Iris pigment epithelial cell (primary cell): ENCODE data around the gene PAX8.

ENCODE experiments used
- DNase-seq: peaks from one replicate; pipeline ENCODE4 v3.0.0-alpha.2; 2011; ENCODE audit warnings: low read depth

The PAX8 gene

DNA sequence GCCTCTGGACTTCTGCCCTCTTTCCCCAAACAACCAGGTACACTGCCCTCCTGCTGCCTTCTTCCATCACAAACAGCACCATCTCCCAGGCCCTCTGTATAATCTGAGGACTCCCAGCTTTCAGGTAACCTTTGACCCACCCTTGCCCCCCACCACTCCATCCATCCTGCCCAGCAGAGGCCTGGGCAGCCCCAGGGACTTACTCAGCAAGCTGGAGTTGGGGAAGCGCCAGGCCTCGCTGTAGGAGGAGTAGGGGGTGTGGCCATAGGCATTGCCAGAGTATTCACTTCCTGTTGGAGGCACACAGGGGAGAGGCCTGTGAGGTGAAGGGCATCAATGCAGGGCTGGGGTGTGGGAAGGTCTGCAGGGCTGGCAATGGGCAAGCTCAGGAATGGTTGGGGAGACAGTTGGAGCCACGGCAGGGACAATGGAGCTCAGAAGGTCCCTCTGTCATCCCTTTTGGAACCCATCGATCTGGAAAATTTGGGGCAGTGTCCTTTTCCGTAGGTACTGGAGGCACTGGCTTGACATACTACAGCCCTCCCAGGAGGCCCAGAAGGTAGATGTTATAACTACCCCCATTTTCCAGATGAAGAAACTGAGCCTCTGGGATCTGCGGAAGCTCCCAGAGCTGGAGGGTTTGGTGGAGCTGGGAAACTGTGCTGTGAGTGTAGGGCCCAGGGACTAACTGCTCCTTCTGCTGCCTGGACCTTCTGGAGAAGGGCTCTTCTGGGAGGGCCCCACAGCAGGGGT is 58.7 kb downstream of the PAX8 start:
- DNase-seq: peak; percentile 53

DNA sequence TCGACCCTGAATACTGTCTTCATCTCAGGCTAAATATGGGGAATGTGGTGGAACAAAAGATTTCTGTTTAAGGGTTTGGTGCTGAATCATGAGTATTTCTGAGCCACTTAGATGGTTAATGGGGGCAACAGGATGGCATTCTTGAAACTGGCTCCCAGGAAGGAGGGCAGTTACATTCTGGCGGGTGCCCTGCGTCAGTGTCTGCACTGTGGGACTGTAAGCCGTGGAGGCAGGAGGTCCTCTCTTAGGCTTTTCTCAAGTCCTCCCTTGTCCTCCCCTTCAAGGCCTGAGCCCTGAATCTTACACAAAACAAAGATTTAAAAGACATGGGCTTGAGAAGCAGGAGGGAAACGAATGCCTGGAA is 59.2 kb downstream of the PAX8 start:
- no peak for DNase-seq

DNA sequence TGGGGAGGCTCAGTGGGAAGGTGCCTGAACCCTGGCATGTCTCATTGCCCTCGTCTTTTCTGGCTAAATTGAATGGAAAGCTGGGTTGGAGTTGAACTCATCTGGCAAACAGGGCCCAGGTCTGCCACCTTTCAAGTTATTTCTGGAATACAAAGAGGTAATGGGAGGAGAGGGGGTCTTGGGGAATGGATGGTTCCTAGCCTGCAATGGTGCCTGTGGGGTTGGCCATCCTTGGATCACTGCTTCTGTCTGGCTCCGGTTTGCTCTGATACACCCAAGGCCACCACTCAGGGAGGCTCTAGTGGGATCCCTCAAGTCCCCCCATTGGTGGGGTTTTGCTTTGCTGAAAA is 59.7 kb downstream of the PAX8 start:
- no peak for DNase-seq

DNA sequence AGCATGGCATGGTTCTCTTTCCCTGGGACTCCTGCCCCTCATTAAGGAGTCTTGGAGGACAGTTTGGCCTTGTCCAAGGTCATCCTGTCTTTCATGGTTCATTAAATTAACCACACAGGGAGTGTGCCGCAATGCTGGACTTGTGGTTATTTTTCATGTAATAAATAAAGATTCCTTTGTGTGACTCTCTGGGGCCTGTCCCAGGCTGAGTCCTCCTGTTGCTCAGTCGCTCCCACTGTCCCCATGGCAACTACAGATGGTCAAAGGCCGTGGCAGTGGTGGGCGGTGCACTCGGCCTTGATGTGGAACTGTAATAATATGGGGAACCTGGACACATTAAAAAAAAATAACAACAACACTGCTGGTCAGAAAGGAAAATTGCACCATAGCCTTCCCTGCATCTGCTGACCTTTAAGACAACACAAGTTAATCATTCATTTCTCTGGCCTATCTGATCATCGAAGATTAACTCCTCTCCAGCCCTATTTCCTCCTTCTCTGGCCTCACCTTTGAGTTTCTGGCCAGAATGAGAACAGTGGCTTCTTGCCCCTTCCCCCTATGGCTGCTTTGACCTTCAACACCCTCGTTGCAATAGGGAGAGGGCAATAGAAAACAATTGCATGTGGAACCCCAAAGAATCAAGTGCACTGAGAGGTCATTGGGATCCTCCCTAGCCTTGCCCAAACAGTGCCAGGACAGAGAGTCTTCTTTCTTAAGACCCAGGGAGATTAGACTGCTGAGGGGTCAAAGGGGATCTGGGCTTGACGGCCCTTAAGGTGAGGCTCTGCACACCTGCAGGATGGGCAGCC is 60.2 kb downstream of the PAX8 start:
- DNase-seq: no peak

DNA sequence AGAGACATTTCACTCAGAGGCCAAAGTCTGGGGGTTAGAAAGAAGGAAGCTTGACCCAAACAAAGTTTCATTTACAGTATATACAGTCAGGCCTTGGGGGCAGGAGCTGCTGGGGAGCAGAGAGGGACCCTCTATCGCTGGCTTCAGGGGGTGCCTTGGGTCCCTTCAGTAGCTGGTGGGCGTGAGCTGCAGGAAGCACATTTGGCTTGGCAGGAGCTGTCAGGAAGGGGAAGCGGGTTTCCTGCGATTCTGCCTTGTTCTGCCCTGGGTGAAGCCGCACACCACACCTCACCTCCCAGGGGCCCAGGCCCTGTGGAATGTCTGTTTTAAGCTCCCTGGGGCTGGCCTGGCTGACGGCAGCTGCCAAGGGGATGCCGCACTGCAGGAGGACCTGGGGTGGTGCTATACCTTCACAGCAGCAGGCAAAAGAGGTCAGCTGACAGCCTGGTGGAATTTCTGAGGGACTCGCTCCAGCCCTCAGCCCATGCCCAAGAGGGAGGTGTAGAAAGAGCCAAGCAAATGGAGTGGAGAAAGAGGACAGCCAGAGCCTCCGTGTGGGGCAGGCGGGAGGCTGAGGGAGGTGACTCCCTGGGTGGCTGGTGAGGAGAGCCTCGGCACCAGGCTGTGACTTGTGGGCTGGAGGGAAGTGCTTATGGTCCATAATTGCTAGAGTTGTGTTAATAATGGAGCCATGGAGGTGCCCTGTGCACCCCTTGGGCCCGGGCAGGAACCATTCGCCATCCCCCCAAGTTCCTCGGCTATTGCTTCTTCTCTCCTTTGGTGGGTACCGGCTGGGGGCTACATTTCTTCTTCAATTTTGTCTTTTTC is 61.1 kb downstream of the PAX8 start:
- peak; percentile 28 for DNase-seq

DNA sequence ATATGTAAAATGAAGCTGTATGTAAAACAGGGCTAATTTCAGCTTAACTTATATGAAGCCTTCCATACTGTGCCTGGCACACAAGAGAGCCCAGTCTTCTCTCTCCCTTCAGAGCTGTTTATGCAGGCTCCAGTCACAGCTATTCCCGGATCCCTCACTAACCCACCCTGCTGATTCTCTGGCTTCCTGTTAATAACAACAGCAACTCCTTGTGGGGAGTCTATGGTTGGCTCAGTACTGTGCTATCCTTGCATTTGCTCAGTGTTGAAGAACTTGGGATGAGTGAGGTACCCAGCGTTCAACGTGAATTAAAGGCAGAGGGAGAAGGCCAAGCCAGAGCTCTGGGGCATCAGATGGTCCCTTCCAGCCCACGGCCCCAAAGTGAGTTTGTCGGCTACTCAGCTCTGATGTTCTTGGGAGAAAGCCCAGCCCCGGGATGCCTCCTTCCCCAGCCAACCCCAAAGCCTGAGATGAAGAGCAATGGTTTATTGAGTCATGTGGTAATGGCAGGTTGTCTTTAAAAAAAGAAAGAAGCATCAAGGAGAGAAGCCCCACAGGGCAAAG is 61.7 kb downstream of the PAX8 start:
- DNase-seq: no peak

DNA sequence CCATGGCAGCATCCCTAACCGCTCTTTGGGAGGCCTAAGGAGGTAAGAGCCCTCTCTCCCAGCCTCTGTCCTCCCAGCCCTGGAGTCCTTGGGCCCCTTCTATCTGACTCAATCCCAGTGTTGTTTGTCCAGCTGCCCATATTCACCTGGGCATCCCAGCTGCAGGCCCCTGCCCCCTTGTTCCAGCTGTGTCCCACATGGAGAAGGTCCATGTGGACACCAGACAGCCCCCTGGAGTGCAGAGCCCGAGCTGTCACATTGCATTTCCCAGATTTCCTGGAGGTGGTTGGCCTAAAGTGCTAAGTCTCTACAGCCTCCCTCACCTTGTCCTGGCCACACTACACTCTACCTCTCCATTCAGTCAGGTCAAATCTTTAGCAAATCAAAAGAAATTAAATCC is 62.4 kb downstream of the PAX8 start:
- DNase-seq: no peak

DNA sequence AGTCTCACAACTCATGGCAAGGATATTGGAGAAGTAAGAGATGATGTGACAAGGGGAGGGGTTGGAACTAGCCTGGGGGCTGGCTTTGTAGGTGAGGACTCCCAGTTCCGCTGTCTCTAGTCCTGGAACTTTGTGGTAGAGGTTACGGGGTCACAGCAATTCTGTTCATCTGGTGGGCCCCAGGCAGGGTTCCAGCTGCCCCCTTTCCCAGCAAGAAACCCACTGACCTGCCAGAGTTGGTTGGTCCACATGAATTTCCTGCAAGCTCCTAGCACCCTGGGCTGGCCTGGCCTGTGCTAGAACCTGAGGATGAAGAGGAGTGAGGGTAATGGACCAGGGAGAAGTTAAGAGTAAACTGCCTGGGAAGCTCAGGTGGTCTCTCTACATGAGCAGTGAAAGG is 63.7 kb downstream of the PAX8 start:
- DNase-seq: no peak

DNA sequence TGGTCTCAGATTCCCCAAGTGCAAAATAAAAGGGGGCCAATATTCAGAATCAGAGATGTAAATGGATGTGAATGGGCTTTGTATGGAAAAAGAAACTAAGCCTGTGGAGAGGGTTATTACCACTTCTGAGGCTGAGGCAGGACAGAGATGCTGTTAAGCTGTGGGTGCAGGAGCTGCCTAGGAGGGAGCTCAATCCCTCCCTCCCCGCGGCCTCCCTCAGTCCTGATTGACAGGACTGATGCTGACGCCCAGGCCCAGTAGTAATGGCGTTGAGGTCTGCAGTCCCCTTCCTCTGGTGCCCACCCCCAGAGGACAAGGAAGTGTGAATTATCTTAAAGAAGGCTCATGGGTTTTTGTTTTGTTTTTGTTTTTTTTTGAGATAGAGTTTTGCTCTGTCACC is 64.6 kb downstream of the PAX8 start:
- DNase-seq: no peak

DNA sequence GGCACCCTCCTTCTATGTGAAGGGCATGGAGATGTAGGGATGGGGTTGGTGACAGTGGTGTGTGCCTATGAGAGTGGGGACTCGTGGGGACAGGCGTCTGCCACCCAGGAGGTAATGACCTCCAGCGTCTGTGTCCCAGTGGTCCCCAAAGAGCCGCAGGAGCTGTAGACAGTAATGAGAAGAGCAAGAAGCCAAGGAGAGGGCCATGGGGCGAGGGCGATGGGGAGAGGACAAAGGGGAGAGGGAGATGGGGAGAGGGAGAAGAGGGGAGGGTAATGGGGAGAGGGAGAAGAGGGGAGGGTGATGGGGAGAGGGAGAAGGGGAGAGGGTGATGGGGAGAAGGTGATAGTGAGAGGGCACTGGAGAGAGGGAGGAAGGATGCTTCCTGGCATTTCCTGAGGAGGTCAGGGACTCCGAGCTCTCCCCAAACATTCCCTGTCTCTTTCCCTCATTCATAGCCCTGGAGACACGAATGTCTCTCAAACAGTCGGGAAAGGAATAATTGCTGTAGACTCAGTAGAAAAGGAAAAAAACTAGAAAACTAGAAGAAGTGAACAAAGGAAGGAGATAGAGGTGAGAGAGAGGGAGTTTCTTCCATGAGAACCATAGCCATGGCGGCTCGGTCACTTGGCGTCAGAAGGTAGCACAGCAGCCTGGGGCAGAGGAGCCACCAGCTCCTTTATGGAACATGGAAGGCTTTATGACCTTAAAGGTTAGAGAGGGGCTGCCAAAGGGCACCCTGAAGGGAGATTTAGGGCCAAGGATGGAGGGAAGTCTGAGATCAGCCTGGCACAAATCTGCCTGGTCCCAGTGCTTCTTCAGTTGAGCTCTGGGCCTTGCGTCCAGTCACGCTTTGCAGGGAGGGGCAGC is 65.4 kb downstream of the PAX8 start:
- DNase-seq: no peak

DNA sequence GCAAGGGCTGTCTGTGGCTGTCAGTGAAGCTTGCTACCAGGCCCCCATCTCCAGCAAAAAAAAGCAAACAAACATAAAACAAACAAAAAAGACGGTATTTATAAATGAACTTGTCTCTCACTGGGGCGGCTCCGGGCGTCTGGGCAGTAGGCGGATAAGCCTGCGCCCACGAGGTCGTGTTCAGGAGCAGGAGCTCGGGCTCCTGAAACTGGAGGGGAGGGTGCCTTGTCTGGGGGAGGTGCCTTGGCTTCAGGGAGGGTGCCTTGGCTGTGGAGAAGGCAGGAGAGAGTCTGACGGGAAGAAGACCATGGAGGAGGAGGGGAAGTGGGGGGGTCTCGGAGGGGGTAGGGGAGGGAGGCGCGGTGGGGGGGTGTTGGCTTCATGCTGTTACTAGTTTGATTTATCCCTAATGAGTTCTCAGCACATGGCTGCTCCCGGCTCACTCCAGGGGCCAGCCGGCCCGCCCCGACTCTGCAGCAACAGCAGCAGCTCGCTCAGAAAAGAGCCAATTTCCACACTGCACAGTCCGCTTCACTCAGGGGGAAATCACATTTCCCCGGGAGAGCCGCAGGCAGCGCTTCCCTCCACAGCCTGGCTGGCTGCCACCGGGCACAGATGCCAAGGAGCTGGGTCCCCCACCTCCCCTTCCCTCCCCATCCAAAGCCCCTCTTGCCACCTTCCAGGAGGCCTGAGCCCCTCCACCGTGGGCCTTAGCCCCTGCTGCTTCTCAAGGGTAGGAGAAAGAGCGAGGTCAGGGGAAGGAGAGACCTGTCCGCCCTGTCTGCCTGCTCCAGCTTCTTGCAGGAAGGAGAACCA is 66.3 kb downstream of the PAX8 start:
- DNase-seq: no peak

DNA sequence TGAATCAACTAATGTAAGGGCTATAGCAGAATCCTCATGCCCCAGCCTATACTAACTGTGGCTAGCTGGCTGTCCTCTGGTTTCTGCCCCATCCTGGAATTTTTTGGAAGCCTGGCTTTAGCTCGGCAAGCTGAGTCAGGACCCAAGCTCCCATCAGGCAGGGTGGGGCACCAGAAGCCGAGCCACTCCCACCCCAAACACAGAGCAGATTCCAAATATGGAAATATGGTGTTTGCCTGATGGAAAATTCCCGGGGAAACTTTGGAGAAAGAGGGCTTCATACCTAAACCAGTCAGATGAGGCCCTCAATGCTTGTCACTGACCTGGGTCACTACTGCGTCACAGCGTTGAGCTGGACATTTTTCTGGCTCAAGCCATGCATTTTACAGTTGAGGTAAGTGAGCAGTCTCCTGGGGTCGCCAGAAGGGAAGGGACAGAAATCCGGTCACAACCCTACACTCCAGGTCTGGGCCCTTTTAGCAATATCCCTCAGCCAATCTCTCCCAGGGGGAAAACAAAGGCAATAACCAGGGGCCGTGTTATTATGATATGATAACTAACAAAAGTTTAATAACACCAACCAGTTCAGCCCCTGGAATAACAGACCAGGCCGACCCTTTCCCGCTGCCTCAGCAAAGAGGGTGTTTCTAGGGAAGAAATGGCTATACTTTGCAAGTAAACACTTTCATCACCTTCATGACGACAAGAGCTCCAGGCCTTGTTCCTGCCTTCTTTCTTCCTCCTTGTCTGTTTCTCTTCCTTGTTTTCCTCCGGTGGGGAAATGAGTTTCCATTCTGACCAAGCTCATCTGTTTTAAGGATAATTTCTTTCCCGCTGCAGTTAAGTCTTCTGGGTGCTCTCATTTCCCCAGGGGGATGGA is 67.3 kb downstream of the PAX8 start:
- peak; percentile 23 for DNase-seq

DNA sequence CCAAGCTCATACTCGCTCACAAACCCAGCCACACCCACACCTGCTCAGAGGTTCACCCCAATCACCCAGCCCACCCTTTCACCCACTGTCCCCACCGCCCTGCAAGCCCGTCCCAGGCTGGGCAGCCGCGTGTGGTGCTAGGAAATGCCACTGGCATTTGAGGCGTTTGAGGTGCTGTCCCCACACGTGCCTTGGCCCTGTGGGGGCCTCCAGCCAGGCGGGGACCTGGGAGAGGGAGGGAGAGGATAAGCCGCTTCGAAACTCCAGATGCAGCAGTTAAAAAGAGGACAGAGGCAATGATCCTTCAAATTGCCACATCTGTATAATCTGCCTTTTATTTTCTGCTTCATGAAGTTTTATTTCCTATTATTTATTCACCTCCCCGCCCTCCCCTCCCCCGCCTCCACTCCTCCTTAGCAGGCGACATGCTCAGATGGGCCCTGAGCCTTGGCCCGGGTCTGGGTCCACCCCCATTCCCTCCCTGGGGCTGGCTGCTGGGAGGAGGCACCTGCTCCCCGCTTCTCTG is 69.0 kb downstream of the PAX8 start:
- DNase-seq: no peak

DNA sequence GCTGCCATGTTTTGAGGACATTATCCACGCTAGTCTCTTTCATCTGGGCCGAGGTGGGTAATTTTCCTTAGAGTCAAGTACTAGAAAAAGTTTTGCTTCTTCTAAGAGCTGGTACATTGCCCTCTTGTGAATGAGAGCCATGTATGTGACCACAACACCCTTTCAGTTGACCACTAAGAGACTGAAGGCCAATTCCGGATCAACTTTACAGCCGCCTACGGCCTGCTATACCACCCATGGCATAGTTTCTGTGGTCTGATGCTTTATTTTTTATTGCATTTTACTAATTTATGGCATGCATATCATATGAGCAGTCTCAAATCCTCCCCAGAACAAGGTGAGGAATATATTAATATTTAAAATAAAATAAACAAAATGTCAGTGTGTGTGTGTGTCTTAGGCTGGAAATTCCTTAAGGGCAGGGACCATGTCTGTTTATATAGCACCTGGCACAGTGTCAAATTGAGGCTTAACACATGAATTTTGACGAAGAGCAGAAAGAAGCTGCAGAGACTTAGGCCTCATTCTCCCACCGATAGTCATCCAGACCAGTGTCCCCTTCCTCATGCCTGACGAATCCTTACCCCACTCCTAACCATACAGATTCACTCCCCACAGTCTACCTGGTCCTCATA is 69.6 kb downstream of the PAX8 start:
- DNase-seq: no peak

DNA sequence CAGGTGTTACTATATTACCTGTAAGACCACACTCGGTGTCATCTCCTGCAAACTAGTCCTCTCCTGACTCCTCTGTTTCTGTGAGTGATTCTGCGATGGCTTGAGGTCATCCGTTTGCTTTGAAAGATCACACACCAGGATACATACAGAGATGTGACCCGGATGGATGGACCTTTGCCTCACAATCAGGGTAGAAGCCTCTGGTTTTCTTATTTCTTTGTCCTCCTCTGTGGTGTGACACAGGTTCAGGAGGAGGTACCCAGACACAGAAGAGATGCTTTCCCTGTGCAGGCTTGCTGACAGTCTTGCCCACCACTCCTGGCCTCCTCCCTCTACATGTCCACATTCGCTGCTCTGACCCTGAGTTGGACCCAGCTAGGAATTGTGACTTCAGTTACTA is 70.3 kb downstream of the PAX8 start:
- no peak for DNase-seq

DNA sequence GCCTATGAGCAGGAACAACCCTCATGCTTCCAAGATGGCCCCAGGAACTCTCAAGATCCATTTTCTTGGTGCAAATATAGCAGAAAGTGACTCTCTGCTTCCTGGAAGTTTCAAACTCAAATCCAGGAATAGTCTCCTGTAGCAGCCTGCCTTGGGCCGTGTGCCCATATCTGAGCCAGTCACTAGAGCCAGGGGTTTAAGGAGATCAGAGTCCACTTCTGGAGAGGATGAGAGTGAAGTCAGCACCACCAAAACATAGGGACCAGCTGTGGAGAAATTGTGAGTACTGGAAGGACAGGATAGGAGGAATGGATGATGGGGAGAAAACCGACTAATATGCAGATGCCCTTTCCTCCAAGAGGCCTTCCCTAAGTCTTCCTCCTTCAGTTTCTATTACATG is 71.7 kb downstream of the PAX8 start:
- no peak for DNase-seq

DNA sequence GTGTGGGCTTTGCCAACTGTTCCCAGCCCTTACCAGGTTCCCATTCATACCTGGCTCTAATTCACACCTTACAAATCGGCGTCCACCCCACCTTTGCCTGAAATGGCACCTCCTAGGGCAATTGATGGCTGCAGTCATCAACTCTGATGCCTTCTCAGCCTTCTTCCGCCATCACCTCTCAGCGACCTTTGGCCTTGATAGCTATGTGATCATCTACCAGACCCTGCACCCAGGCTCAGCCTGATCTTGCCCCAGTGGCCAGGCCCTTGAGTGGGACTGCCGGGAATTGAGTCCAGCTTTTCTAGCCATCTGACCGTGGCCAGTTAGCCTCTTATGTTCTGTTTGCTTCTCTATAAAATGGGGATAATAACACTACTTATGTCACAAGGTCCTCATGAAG is 72.5 kb downstream of the PAX8 start:
- no peak for DNase-seq

DNA sequence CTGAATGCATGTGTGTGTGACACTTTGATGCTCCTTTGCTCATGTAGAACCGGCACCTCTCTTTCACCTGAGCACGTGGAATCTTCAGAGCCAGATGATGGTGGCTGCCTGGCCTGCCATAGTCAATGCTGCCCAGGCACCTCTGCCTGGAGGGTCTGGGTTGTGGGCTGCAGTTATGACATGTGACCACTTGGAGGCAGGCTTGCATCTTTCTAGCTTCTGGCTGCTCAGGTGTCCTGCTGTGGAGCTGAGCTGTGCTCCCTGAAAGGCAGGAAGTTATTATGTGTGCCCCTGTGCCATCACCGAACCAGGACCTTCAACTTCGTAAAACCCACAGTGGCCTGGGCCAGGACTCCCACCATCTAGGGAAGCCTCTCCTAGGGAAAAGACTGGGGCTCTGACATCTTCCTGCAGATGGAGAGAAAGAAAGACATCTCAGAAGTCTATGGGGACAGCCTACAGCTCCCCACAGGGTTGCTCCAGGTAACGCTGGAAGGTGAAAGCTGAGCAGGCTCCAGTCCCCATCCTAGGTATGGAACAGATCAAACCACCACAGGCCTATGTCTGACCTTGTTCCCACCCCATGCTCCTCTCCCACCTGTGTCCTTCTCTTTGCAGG is 74.7 kb downstream of the PAX8 start:
- peak; percentile 60 for DNase-seq

DNA sequence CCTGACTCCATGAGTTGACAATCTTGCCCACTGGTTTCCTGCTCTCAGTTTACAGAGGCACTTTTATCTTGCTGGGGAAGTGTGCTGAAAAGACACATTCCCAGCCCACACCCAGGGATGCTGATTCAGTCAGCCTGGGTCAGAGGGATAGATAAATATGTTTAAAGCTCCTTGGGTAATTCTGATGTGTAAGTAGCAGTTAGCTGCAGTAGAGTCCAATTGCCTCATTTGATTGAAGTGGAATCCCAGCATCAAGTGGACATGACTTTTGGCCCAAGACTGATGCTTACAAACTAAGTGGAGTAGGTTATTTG is 75.5 kb downstream of the PAX8 start:
- DNase-seq: no peak
